Neural progenitor cell (in vitro differentiated cells): Measurements from ENCODE around the gene POU2AF2.

ENCODE experiments used
- EZH2 ChIP-seq: fragments of 200-600 bp; sonication (generic); IDR thresholded peaks from 2 replicates; pipeline ENCODE4 v1.6.1; 2017; ENCODE audit warnings: antibody characterized with exemption, mild to moderate bottlenecking, moderate library complexity
- EZH2phosphoT487 ChIP-seq: fragments of 200-600 bp; sonication (generic); IDR thresholded peaks from 2 replicates; pipeline ENCODE4 v1.6.1; 2017; ENCODE audit warnings: antibody characterized with exemption
- TF ChIP-seq, protein P1 (sequence below): fragments of 200-600 bp; sonication (generic); IDR thresholded peaks from 2 replicates; pipeline ENCODE4 v1.5.1; 2017; ENCODE audit warnings: antibody characterized with exemption, mild to moderate bottlenecking

DNA sequence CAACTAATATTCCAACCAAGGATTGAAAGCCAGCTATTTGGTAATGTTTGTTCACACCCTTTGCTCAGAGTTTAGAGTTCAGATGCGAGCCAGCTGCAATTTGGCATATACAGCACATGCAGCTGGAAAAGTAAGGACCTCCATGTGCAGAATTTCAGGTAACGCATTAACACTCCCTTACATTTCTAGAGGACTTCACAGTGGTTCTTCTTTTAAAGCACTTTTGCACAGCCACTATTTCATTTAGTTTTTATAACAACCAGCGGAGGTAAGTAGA, 56.3 kb downstream of the POU2AF2 start:
- TF ChIP-seq, protein P1, sequence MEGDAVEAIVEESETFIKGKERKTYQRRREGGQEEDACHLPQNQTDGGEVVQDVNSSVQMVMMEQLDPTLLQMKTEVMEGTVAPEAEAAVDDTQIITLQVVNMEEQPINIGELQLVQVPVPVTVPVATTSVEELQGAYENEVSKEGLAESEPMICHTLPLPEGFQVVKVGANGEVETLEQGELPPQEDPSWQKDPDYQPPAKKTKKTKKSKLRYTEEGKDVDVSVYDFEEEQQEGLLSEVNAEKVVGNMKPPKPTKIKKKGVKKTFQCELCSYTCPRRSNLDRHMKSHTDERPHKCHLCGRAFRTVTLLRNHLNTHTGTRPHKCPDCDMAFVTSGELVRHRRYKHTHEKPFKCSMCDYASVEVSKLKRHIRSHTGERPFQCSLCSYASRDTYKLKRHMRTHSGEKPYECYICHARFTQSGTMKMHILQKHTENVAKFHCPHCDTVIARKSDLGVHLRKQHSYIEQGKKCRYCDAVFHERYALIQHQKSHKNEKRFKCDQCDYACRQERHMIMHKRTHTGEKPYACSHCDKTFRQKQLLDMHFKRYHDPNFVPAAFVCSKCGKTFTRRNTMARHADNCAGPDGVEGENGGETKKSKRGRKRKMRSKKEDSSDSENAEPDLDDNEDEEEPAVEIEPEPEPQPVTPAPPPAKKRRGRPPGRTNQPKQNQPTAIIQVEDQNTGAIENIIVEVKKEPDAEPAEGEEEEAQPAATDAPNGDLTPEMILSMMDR: no peak
- TF ChIP-seq EZH2 (no peak), EZH2phosphoT487 (no peak)
